Measurements from ENCODE around the gene IRS1.
A peak's percentile ranks its signal among the peaks of the same experiment; 100 is the strongest.
"Not testable (repeated sequence)": the region's sequence is repeated elsewhere in the genome, so short reads cannot be mapped to it uniquely, and the experiment has no call there.

Gene IRS1, protein sequence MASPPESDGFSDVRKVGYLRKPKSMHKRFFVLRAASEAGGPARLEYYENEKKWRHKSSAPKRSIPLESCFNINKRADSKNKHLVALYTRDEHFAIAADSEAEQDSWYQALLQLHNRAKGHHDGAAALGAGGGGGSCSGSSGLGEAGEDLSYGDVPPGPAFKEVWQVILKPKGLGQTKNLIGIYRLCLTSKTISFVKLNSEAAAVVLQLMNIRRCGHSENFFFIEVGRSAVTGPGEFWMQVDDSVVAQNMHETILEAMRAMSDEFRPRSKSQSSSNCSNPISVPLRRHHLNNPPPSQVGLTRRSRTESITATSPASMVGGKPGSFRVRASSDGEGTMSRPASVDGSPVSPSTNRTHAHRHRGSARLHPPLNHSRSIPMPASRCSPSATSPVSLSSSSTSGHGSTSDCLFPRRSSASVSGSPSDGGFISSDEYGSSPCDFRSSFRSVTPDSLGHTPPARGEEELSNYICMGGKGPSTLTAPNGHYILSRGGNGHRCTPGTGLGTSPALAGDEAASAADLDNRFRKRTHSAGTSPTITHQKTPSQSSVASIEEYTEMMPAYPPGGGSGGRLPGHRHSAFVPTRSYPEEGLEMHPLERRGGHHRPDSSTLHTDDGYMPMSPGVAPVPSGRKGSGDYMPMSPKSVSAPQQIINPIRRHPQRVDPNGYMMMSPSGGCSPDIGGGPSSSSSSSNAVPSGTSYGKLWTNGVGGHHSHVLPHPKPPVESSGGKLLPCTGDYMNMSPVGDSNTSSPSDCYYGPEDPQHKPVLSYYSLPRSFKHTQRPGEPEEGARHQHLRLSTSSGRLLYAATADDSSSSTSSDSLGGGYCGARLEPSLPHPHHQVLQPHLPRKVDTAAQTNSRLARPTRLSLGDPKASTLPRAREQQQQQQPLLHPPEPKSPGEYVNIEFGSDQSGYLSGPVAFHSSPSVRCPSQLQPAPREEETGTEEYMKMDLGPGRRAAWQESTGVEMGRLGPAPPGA (N-terminal part only)

GRCh38 chr2:226799211-226799975, at the start of gene IRS1:
TSS of gene IRS1 (minus strand) at chr2:226799820. CDS start at chr2:226798738, 1,082 bp downstream.
- DNase-seq = peak; percentile 84

GRCh38 chr2:226849349-226849748, 49.7 kb upstream of the IRS1 start:
- no peak for DNase-seq

GRCh38 chr2:226847511-226847910, 47.9 kb upstream of the IRS1 start:
- DNase-seq = no peak

DNA sequence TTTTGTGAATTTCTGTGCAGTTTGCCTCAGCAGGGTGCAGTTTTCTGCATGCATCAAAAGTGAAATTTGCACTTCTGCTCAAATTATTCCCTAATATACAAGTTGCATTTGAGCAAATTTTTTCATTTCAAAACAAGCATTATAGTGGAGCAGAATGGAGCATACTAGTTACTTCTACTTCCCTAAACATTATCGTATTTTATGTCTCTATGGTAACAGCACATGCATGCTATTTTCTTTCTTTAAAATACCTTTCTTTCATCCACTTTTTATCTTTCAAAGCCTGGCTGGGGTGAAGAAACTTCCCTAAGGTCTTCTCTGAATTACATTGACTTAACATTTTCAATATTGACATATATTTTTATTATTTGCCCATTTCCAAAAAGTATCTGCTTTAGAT, 47.5 kb upstream of the IRS1 start:
- no peak for DNase-seq

DNA sequence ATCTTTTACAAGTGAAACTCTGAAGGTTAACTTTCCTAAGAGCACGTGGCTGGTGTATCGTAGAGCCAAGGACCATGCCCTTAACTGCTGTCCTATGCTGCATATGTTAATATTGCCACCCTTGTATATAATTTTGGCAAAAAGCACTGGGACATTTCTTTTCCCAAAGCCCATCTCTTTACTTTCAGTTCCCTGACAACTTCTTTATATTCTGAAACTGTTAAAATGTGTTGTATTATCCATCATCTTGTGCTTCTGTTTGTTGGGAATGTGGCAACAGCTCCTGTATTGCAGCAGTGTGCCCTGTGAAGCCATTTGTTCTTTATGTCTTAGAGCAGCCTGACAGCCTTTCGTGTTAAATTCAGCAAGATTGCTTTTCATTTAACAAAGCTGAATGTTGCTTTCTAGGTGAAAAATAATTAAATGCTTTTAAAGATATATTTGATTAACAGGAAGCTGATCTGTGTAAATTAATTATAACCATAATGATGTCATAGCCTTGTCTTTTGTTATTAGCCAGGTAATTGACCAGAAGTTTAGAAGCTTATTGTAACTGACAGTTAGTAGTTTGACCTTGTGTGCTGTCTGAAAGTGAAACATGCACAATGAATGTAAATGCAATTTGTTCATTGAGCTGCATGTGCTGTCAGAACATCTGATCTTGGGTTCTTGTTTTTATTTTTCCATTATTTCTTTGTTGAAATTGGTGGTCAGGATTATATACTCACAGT, 45.9 kb upstream of the IRS1 start:
- no peak for DNase-seq

DNA sequence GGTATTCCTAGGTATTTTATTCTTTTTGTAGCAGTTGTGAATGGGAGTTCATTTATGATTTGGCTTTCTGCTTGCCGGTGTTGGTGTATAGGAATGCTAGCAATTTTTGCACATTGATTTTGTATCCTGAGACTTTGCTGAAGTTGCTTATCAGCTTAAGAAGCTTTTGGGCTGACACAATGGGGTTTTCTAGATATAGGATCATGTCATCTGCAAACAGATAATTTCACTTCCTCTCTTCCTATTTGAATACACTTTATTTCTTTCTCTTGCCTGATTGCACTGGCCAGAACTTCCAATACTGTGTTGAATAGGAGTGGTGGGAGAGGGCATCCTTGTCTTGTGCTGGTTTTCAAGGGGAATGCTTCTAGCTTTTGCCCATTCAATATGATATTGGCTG, 43.4 kb upstream of the IRS1 start:
- not testable (repeated sequence) for DNase-seq

DNA sequence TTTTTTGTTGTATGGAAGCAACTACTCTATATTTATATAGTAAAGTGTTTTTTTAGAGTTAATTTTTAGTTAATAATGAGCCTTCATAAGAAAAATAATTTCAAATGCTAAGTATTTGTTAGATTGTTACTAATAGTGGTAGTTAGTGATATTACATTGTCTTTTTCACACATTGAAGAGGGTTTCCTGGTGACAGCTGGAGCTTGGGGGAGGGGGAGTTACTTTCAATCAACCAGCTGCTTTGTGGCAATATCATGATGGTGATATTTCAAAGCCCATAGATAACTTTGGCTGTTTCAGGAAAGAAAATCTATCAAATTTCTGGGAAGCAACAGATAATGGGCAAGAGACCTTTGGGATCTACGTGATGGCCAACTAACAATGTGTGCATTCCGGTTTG, 40.3 kb upstream of the IRS1 start:
- DNase-seq = peak; percentile 58

GRCh38 chr2:226839161-226839560, 39.5 kb upstream of the IRS1 start:
- peak; percentile 50 for DNase-seq

DNA sequence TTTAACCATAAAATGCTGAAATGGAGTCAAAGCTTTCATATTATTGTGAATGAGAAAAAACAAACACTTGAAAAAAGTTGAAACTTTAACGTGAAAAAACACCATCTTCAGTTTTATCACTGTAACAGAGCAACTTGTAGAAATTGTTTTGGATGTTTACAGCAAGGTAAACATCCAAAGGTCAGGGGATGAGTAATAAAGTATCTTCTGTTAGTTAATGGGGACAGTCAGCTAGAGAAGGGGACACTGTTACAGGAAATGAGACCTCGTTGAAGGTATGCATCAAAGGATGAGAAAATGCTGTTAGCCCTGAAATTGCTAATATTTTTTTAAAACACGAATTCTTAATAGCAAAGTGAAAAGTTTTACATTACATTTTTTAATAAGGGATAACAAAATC, 39.1 kb upstream of the IRS1 start:
- peak; percentile 49 for DNase-seq

DNA sequence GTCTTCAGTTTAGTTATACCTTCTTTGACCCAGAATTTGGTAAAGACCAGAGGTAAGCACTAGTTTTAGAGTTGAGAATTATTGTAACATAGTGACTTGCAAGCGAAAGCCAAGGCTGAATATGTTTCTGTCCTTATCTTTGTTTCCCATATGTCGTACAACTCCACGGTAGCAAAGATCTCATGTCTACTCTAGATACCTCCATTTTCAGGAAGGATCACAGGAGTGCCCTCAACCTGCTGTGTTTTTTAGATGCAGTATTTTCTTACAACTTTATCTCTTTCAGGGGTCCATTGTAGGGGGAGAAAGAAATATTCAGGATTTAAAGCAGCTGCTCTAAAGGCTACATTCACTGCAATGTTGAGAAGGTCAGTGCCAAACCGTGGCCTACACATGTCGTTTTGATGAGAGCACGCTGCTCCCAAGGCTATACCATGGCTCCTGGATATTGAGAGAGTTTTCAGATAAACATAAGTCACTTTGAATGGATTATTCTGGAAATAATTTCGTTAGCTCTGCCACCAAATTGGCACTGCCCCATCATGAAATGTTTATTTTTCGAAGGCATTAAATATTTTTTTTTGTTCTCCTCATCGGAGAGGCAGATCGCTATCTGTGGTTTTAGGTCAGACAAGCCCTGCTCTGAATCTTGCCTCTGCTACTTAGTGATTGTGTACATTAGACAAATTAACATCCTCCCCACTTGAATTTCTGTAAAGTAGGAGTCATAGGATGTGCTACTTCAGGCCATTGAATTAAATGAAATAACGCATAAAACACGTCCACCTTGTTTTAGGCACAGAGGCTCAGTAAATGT, 38.4 kb upstream of the IRS1 start:
- DNase-seq = peak; percentile 47

- DNase-seq = no peak
Observed at GRCh38 chr2:226837334-226837733, 37.7 kb upstream of the IRS1 start.

GRCh38 chr2:226836548-226836885, 36.9 kb upstream of the IRS1 start:
- no peak for DNase-seq

DNA sequence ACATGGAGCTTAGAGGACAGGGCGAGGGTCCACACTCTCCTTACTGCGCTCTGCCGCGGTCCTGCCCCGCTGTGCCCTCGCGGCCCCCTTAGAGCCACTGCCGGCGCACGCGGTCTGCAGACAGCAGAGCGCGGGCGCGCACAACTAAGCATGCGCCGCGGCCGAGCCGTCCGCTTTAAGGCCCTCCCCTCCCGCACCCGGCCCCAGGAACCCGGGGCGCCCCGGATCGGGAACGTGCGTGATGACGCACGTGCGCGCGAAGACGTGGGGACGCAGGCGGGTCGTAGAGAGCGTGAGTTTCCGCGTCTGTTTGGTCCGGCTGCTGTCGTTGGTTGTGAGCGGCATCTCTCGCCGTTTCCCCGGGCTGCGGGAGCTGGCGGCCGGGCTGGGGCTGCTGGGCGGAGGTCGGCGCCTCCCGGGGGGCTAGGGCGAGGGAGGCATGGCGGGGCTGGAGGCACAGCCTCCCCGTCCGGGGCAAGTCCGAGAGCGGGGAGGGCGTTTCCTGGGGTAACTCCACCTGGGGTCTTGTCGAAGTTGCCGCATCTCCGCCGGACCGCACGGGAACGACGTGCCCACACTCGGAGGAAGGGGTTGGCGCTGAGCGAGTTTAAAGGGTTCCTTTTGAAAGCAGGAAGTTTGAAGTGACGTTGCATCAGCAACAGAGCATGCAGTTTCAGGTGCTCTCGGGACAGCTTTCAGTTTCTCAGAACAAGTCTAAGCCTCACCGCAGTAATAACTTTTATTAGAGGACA, 36.4 kb upstream of the IRS1 start, which contains the start of gene RHBDD1:
Gene RHBDD1, plus strand, starts transcription at position 259 of the 752 bp plus-strand sequence. CDS start 28,640 bp downstream, outside the sequence.
- DNase-seq = peak; percentile 98

GRCh38 chr2:226835420-226835795, 35.8 kb upstream of the IRS1 start:
- peak; percentile 81 for DNase-seq

GRCh38 chr2:226834880-226835279, 35.3 kb upstream of the IRS1 start:
- DNase-seq = peak; percentile 34

DNA sequence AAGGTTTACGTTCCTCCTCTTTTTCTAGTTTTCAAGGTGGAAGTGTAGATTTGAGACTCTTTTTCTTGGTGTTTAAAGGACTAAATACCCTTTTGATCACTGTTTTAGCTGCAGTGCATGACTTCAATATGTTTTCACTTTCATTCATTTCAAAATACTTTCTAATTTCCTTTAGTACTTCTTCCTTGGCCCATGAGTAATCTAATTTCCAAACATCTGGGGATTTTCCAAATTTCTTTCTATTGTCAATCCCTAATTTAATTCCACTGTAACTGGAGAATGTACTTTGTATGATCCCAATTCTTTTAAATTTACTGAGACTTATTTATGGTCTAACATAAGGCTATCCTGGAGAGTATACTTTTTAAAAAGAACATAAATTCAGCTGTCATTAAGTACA, 32.4 kb upstream of the IRS1 start:
- DNase-seq = no peak

- no peak for DNase-seq
Observed at GRCh38 chr2:226831266-226831665, 31.6 kb upstream of the IRS1 start.

DNA sequence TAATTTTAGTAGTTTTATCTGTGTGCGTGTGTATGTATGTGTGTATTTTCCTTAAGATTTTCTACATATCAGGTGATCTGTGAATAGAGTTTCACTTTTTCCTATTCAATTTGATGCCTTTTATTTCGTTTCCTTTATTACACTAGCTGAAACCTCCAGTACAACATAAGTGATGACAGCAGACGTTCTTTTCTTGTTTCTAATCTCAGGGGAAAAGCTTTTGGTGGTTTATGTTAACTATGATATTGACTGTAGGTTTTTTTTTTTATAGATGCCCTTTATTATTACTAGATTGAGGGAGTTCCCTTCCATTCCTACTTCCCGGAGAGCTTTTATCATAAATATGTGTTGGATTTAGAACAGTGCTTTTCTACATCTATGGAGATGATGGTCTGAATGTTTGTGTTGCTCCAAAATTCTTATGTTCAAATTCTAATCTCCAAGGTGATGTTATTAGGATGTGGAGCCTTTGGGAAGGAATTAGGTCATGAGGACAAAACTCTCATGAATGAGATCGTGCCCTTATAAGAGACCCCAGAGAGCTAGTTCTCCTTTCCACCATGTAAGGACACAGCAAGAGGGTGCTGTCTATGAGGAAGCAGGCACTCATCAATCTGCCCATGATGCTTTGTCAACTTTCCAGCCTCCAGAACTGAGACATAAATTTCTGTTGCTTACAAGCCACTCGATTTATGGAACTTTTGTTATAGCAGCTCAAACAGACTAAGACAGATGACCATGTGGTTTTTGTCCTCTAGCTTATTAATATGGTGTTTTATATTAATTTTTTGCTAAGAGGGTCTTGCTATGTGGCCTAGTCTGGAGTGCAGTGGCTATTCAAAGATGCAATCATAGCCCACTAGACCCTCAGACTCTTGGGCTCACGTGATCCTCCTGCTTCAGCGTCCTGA, 30.4 kb upstream of the IRS1 start:
- no peak for DNase-seq

- no peak for DNase-seq
Observed at GRCh38 chr2:226828191-226828590, 28.6 kb upstream of the IRS1 start.

Data from DMS53 (cell line).